Activated CD4-positive, alpha-beta memory T cell treated with anti-CD3 and anti-CD28 coated beads, Interleukin-2, amount 10 ng/mL, durations not matched to agents 7 days and 5 days (primary cell): ENCODE data around the gene ADGRA1. TPM values are rescaled to one million over a fixed set of nuclear protein-coding genes. Genes with fewer than 3 reads are reported as not detected.
"Not testable (repeated sequence)": the region's sequence is repeated elsewhere in the genome, so short reads cannot be mapped to it uniquely, and the experiment has no call there.

Source experiments
- CTCF ChIA-PET: fragments of 350-600 bp; sonication (Branson Sonifier 250); formaldehyde crosslinking; loops from one replicate; lab custom pipeline; 2021; ENCODE audit warnings: antibody characterized with exemption, inconsistent platforms; lab: Charles Lee
- POLR2A ChIA-PET: fragments of 350-600 bp; sonication (Branson Sonifier 250); formaldehyde crosslinking; loops from one replicate; lab custom pipeline; 2021; ENCODE audit warnings: antibody characterized with exemption; lab: Charles Lee
- DNase-seq: peaks from one replicate; pipeline ENCODE4 v3.0.0-alpha.2; 2020
- H3K27ac Mint-ChIP-seq: one replicate; pipeline ENCODE4 v1.8.0; 2021; ENCODE audit warnings: mild to moderate bottlenecking, mixed read lengths
- H3K27me3 Mint-ChIP-seq: one replicate; pipeline ENCODE4 v1.8.0; 2021; ENCODE audit warnings: mixed read lengths
- H3K36me3 Mint-ChIP-seq: one replicate; pipeline ENCODE4 v1.8.0; 2021; ENCODE audit warnings: low read depth, mixed read lengths
- H3K4me1 Mint-ChIP-seq: one replicate; pipeline ENCODE4 v1.8.0; 2021; ENCODE audit warnings: mixed read lengths
- H3K4me3 Mint-ChIP-seq: one replicate; pipeline ENCODE4 v1.8.0; 2021; ENCODE audit warnings: mild to moderate bottlenecking, mixed read lengths
- H3K9me3 Mint-ChIP-seq: one replicate; pipeline ENCODE4 v1.8.0; 2021; ENCODE audit warnings: mixed read lengths
- total RNA-seq, 2 experiments: library from RNA; stranded (reverse); gene quantifications; one replicate each; pipeline ENCODE4 v1.2.3, GENCODE V29; 2021

Gene ADGRA1
- total RNA-seq, 2 experiments from 2014 or later = not detected

- CTCF ChIA-PET = no interaction called here
- Mint-ChIP-seq H3K9me3 (peaks cover 20% of the 10 kb centered on the region), H3K27ac (no peak overlapping the region), H3K4me1 (no peaks in the 10 kb centered on the region), H3K36me3 (peaks cover 8% of the 10 kb centered on the region), H3K4me3 (no peak overlapping the region), H3K27me3 (peaks cover 9% of the 10 kb centered on the region)
- DNase-seq = no peak
- POLR2A ChIA-PET = no interaction called here
Observed at GRCh38 chr10:133174689-133175263, 87.1 kb downstream of the ADGRA1 start.

- DNase-seq, CTCF ChIA-PET, H3K27ac Mint-ChIP-seq, POLR2A ChIA-PET, H3K4me3 Mint-ChIP-seq, H3K27me3 Mint-ChIP-seq, H3K36me3 Mint-ChIP-seq, H3K4me1 Mint-ChIP-seq: not testable (repeated sequence)
- peaks cover 20% of the 10 kb centered on the region for H3K9me3 Mint-ChIP-seq
Observed at GRCh38 chr10:133175624-133176023, 87.9 kb downstream of the ADGRA1 start.

GRCh38 chr10:133176546-133176945 lies 88.8 kb downstream of the ADGRA1 start:
- DNase-seq = no peak
- POLR2A ChIA-PET = no interaction called here
- peaks cover 9% of the 10 kb centered on the region for H3K27me3 Mint-ChIP-seq
- CTCF ChIA-PET = no interaction called here
- no peaks in the 10 kb centered on the region for H3K4me1 Mint-ChIP-seq
- H3K4me3 Mint-ChIP-seq = no peak overlapping the region
- peaks cover 20% of the 10 kb centered on the region for H3K9me3 Mint-ChIP-seq
- H3K27ac Mint-ChIP-seq = no peak overlapping the region
- peaks cover 8% of the 10 kb centered on the region for H3K36me3 Mint-ChIP-seq

- ChIA-PET POLR2A (no interaction called here), CTCF (no interaction called here)
- no peak overlapping the region for H3K27ac Mint-ChIP-seq
- no peaks in the 10 kb centered on the region for H3K4me1 Mint-ChIP-seq
- no peak for DNase-seq
- H3K27me3 Mint-ChIP-seq = peaks cover 6% of the 10 kb centered on the region
- H3K9me3 Mint-ChIP-seq = peaks cover 20% of the 10 kb centered on the region
- peaks cover 8% of the 10 kb centered on the region for H3K36me3 Mint-ChIP-seq
- no peak overlapping the region for H3K4me3 Mint-ChIP-seq
Observed at GRCh38 chr10:133177380-133178157, 89.8 kb downstream of the ADGRA1 start.

- ChIA-PET POLR2A (no interaction called here), CTCF (no interaction called here)
- peaks cover 20% of the 10 kb centered on the region for H3K9me3 Mint-ChIP-seq
- H3K4me1 Mint-ChIP-seq = no peaks in the 10 kb centered on the region
- no peak overlapping the region for H3K4me3 Mint-ChIP-seq
- H3K27ac Mint-ChIP-seq = no peak overlapping the region
- no peak for DNase-seq
- H3K36me3 Mint-ChIP-seq = peaks cover 8% of the 10 kb centered on the region
- peaks cover 2% of the 10 kb centered on the region for H3K27me3 Mint-ChIP-seq
Observed at GRCh38 chr10:133178357-133179127, 90.8 kb downstream of the ADGRA1 start.

- Mint-ChIP-seq H3K4me1 (no peaks in the 10 kb centered on the region), H3K9me3 (peaks cover 22% of the 10 kb centered on the region), H3K4me3 (no peak overlapping the region), H3K27ac (no peak overlapping the region), H3K36me3 (peaks cover 8% of the 10 kb centered on the region), H3K27me3 (peaks cover 2% of the 10 kb centered on the region)
- ChIA-PET CTCF (no interaction called here), POLR2A (no interaction called here)
- no peak for DNase-seq
Observed at GRCh38 chr10:133179128-133179520, 91.4 kb downstream of the ADGRA1 start.

GRCh38 chr10:133179651-133180050 lies 91.9 kb downstream of the ADGRA1 start:
- H3K36me3 Mint-ChIP-seq = peaks cover 8% of the 10 kb centered on the region
- H3K4me3 Mint-ChIP-seq = no peak overlapping the region
- ChIA-PET POLR2A (no interaction called here), CTCF (no interaction called here)
- H3K27ac Mint-ChIP-seq = no peak overlapping the region
- no peaks in the 10 kb centered on the region for H3K27me3 Mint-ChIP-seq
- DNase-seq = no peak
- no peaks in the 10 kb centered on the region for H3K4me1 Mint-ChIP-seq
- H3K9me3 Mint-ChIP-seq = peaks cover 25% of the 10 kb centered on the region

- CTCF ChIA-PET = no interaction called here
- H3K36me3 Mint-ChIP-seq = peaks cover 8% of the 10 kb centered on the region
Observed at GRCh38 chr10:133180192-133180964, 92.7 kb downstream of the ADGRA1 start.

GRCh38 chr10:133180965-133181639 lies 93.4 kb downstream of the ADGRA1 start:
- DNase-seq = no peak

More at GRCh38 chr10:133180192-133180964, 92.7 kb downstream of the ADGRA1 start:
- no peaks in the 10 kb centered on the region for H3K4me1 Mint-ChIP-seq
- POLR2A ChIA-PET = no interaction called here
- no peaks in the 10 kb centered on the region for H3K27me3 Mint-ChIP-seq
- no peak overlapping the region for H3K27ac Mint-ChIP-seq
- H3K9me3 Mint-ChIP-seq = peaks cover 25% of the 10 kb centered on the region
- no peak for DNase-seq
- H3K4me3 Mint-ChIP-seq = no peak overlapping the region

More at GRCh38 chr10:133180965-133181639, 93.4 kb downstream of the ADGRA1 start:
- no peak overlapping the region for H3K27ac Mint-ChIP-seq
- peaks cover 25% of the 10 kb centered on the region for H3K9me3 Mint-ChIP-seq
- H3K27me3 Mint-ChIP-seq = no peaks in the 10 kb centered on the region
- H3K36me3 Mint-ChIP-seq = peaks cover 8% of the 10 kb centered on the region
- ChIA-PET POLR2A (no interaction called here), CTCF (no interaction called here)
- no peaks in the 10 kb centered on the region for H3K4me1 Mint-ChIP-seq
- no peak overlapping the region for H3K4me3 Mint-ChIP-seq

Other genes with a start within 250 kb of the ADGRA1 start
- gene CFAP46, start 145.4 kb upstream of the ADGRA1 start, total RNA-seq = not detected
- gene KNDC1, start 72.3 kb downstream of the ADGRA1 start, total RNA-seq = 1 to 10 TPM in 1 of 2 experiments, under 1 TPM in 1; 0.55 to 1.2 TPM
- not detected for gene UTF1, start 142.3 kb downstream of the ADGRA1 start, total RNA-seq
- gene VENTX, start 149.9 kb downstream of the ADGRA1 start, total RNA-seq = not detected
- gene ADAM8, start 188.9 kb downstream of the ADGRA1 start, total RNA-seq = 100 to 1,000 TPM; 206 to 207 TPM
- gene TUBGCP2, start 220.9 kb downstream of the ADGRA1 start, total RNA-seq = 10 to 100 TPM; 52.3 to 58.2 TPM
- 10 to 100 TPM; 45.7 to 52.7 TPM for gene ZNF511, start 221.0 kb downstream of the ADGRA1 start, total RNA-seq
- not detected for gene CALY, start 249.0 kb downstream of the ADGRA1 start, total RNA-seq